Prostate gland (tissue), 2 donors: Measurements from ENCODE around the gene SOWAHC. TPM values are rescaled to one million over a fixed set of nuclear protein-coding genes. Genes with fewer than 3 reads are reported as not detected.

Experiments used
- DNase-seq: peaks from one replicate; pipeline ENCODE4 v3.0.0-alpha.2; 2019; ENCODE audit warnings: low spot score
- H3K27ac ChIP-seq, 2 donors: fragments of 200-600 bp; sonication (generic); 2 replicates each; pipeline ENCODE4 v1.5.1; 2017 to 2019
- H3K27me3 ChIP-seq: fragments of 200-600 bp; sonication (generic); replicated peaks from 2 replicates; pipeline ENCODE4 v1.5.1; 2019; ENCODE audit not compliant: insufficient read depth
- H3K36me3 ChIP-seq, 2 donors: fragments of 200-600 bp; sonication (generic); 1 replicate in 1 of 2; 2 replicates in 1 of 2; pipeline versions ENCODE4 v1.5.1 to v1.8.1; 2017 to 2019
- H3K4me1 ChIP-seq: fragments of 200-600 bp; sonication (generic); replicated peaks from 2 replicates; pipeline ENCODE4 v1.5.1; 2019
- H3K4me3 ChIP-seq, 2 donors: fragments of 200-600 bp; sonication (generic); 2 replicates each; pipeline ENCODE4 v1.5.1; 2017 to 2019
- H3K9me3 ChIP-seq: fragments of 200-600 bp; sonication (generic); 2 replicates; pipeline ENCODE4 v1.5.1; 2017
- CTCF ChIP-seq, 4 experiments: fragments of 200-600 bp in 2 of 4; fragments of 450-650 bp in 2 of 4; sonication (generic) in 2 of 4; IDR thresholded peaks; 1 replicate in 3 of 4; 2 replicates in 1 of 4; pipeline ENCODE4 v1.5.1; 2016 to 2019; ENCODE audit warnings: antibody characterized with exemption in 4 of 4, mild to moderate bottlenecking in 2 of 4, moderate library complexity in 2 of 4
- POLR2A ChIP-seq: fragments of 450-650 bp; IDR thresholded peaks from one replicate; pipeline ENCODE4 v1.6.1; 2016; ENCODE audit warnings: antibody characterized with exemption, mild to moderate bottlenecking
- POLR2AphosphoS5 ChIP-seq: sonication (generic); formaldehyde crosslinking; IDR thresholded peaks from one replicate; pipeline ENCODE4 v1.6.1; 2017; ENCODE audit warnings: antibody characterized with exemption
- WGBS: methylation state at CpG from one replicate; pipeline ENCODE4 v1.1.5; 2018; 5-methylcytosine and 5-hydroxymethylcytosine counted together
- intact Hi-C: fragments of 100-400 bp; cut with DNase I; formaldehyde crosslinking; loops from one replicate; pipeline ENCODE4 v1.14.2; 2022
- total RNA-seq, 2 donors: library from RNA; depleted of rRNA; stranded (reverse); fragments of >200 nt; gene quantifications; one replicate each; pipeline ENCODE4 v1.1.0, GENCODE V29; 2016

Gene SOWAHC
- total RNA-seq, 2 donors from 2014 or later, result 20.7 to 24.9 TPM

GRCh38 chr2:109647636-109648035 lies 33.5 kb downstream of the SOWAHC start:
- no peak for DNase-seq
- intact Hi-C loops, result no loop called here
- 98% methylated on average over 7 of the region's 7 CpGs for WGBS
- no peak overlapping the region for H3K27ac ChIP-seq
- H3K36me3 ChIP-seq, result no peaks in the 10 kb centered on the region
- no peaks in the 10 kb centered on the region for H3K27me3 ChIP-seq
- no peaks in the 10 kb centered on the region for H3K9me3 ChIP-seq
- H3K4me3 ChIP-seq, result no peak overlapping the region
- TF ChIP-seq POLR2AphosphoS5, result no peak
- no peak for TF ChIP-seq CTCF (IDR thresholded peaks at IDR 0.05)
- no peak for TF ChIP-seq POLR2A
- peaks cover 9% of the 10 kb centered on the region for H3K4me1 ChIP-seq

GRCh38 chr2:109648041-109648527 lies 33.9 kb downstream of the SOWAHC start:
- no peaks in the 10 kb centered on the region for H3K36me3 ChIP-seq
- no peak overlapping the region for H3K4me3 ChIP-seq
- no peaks in the 10 kb centered on the region for H3K9me3 ChIP-seq
- intact Hi-C loops, result no loop called here
- WGBS, result 91% methylated on average over 8 of the region's 8 CpGs
- TF ChIP-seq POLR2AphosphoS5 (no peak), CTCF (IDR thresholded peaks at IDR 0.05) (no peak), POLR2A (no peak)
- H3K4me1 ChIP-seq, result peaks cover 9% of the 10 kb centered on the region
- no peak for DNase-seq
- H3K27me3 ChIP-seq, result no peaks in the 10 kb centered on the region
- H3K27ac ChIP-seq, result no peak overlapping the region

GRCh38 chr2:109649736-109650695 lies 35.9 kb downstream of the SOWAHC start:
- WGBS, result 69% methylated on average over 14 of the region's 14 CpGs
- intact Hi-C loops, result no loop called here
- no peak for DNase-seq

GRCh38 chr2:109654326-109655050 lies 40.3 kb downstream of the SOWAHC start:
- no peak overlapping the region for H3K4me3 ChIP-seq
- TF ChIP-seq POLR2AphosphoS5 (no peak), CTCF (IDR thresholded peaks at IDR 0.05) (no peak), POLR2A (no peak)
- no peak overlapping the region for H3K27ac ChIP-seq
- H3K27me3 ChIP-seq, result no peaks in the 10 kb centered on the region
- H3K9me3 ChIP-seq, result no peaks in the 10 kb centered on the region
- no peak for DNase-seq
- H3K4me1 ChIP-seq, result no peaks in the 10 kb centered on the region
- no peaks in the 10 kb centered on the region for H3K36me3 ChIP-seq
- intact Hi-C loops, result no loop called here
- WGBS, result 95% methylated on average over 8 of the region's 8 CpGs

More at GRCh38 chr2:109649736-109650695, 35.9 kb downstream of the SOWAHC start:
- Histone ChIP-seq H3K4me3 (no peak overlapping the region), H3K27ac (no peak overlapping the region), H3K27me3 (no peaks in the 10 kb centered on the region), H3K4me1 (peaks cover under 1% of the 10 kb centered on the region), H3K36me3 (no peaks in the 10 kb centered on the region), H3K9me3 (no peaks in the 10 kb centered on the region)
- TF ChIP-seq POLR2AphosphoS5 (no peak), POLR2A (no peak), CTCF (IDR thresholded peaks at IDR 0.05) (no peak)
